HEK293 (cell line): ENCODE measurements around the gene SBF2.

Experiments used
- CTCF ChIA-PET: fragments of 350-600 bp; formaldehyde crosslinking; extraction: SDS; loops from one replicate; lab custom pipeline; 2021; ENCODE audit warnings: antibody characterized with exemption; lab: Yijun Ruan, JAX
- POLR2A ChIA-PET: fragments of 300-600 bp; formaldehyde crosslinking; extraction: SDS; loops from one replicate; lab custom pipeline; 2020; ENCODE audit warnings: antibody characterized with exemption, inconsistent platforms; lab: Yijun Ruan, JAX
- H3K27ac ChIP-seq: fragments of 200-500 bp; sonication (Bioruptor generic); 2 replicates; pipeline ENCODE4 v1.5.1; 2014; ENCODE audit warnings: low read depth, low read length, control low read depth, inconsistent platforms; ENCODE audit errors: extremely low read depth
- H3K36me3 ChIP-seq, 2 experiments: fragments of 200-500 bp in 1 of 2; sonication (Bioruptor generic) in 1 of 2; 1 replicate in 1 of 2; 2 replicates in 1 of 2; pipeline ENCODE4 v1.5.1; 2014 to 2017; ENCODE audit warnings: inconsistent platforms in 2 of 2, low read length in 2 of 2; ENCODE audit not compliant: control insufficient read depth in 2 of 2, insufficient read depth in 1 of 2
- H3K4me1 ChIP-seq: fragments of 200-500 bp; sonication (Bioruptor generic); 2 replicates; pipeline ENCODE4 v1.5.1; 2014; ENCODE audit warnings: mild to moderate bottlenecking, low read length, inconsistent platforms; ENCODE audit not compliant: control insufficient read depth, insufficient read depth
- H3K4me3 ChIP-seq: 2 replicates; pipeline ENCODE4 v1.5.1; 2011; ENCODE audit warnings: low read depth, mild to moderate bottlenecking, control low read depth, low read length, moderate library complexity
- H3K9me3 ChIP-seq: fragments of 200-500 bp; sonication (Bioruptor generic); 2 replicates; pipeline ENCODE4 v1.5.1; 2014; ENCODE audit warnings: low read depth, low read length, inconsistent platforms; ENCODE audit not compliant: control insufficient read depth, insufficient read depth
- HOXC10 ChIP-seq: sonication (generic); formaldehyde crosslinking; IDR thresholded peaks from 2 replicates; pipeline ENCODE4 v1.8.1; 2023; ENCODE audit warnings: mild to moderate bottlenecking, missing genetic modification reagents
- MYNN ChIP-seq: fragments of 450-650 bp; formaldehyde crosslinking; IDR thresholded peaks from 2 replicates; pipeline ENCODE4 v1.5.1; 2016; ENCODE audit warnings: missing biosample characterization, missing genetic modification characterization, borderline replicate concordance
- PRDM2 ChIP-seq: fragments of 450-650 bp; formaldehyde crosslinking; IDR thresholded peaks from 2 replicates; pipeline ENCODE4 v1.5.1; 2016; ENCODE audit warnings: missing biosample characterization, missing genetic modification characterization, borderline replicate concordance
- REPIN1 ChIP-seq: fragments of 450-650 bp; formaldehyde crosslinking; IDR thresholded peaks from 2 replicates; pipeline ENCODE4 v1.5.1; 2017; ENCODE audit warnings: missing biosample characterization, missing genetic modification characterization, low read depth
- SCRT1 ChIP-seq: fragments of 450-650 bp; formaldehyde crosslinking; IDR thresholded peaks from 2 replicates; pipeline ENCODE4 v1.5.1; 2016; ENCODE audit warnings: missing biosample characterization, missing genetic modification characterization, borderline replicate concordance
- ZBTB17 ChIP-seq: fragments of 450-650 bp; formaldehyde crosslinking; IDR thresholded peaks from 2 replicates; pipeline ENCODE4 v1.5.1; 2016; ENCODE audit warnings: missing biosample characterization, missing genetic modification characterization
- ZBTB26 ChIP-seq: fragments of 450-650 bp; formaldehyde crosslinking; optimal IDR thresholded peaks from 2 replicates; pipeline ENCODE3; 2016; ENCODE audit warnings: missing biosample characterization, mild to moderate bottlenecking, missing genetic modification characterization
- ZBTB6 ChIP-seq: fragments of 450-650 bp; formaldehyde crosslinking; IDR thresholded peaks from 2 replicates; pipeline ENCODE4 v1.5.1; 2017; ENCODE audit warnings: missing biosample characterization, missing genetic modification characterization
- ZNF114 ChIP-seq: fragments of 450-650 bp; formaldehyde crosslinking; IDR thresholded peaks from 2 replicates; pipeline ENCODE4 v1.5.0; 2017; ENCODE audit warnings: missing biosample characterization, missing genetic modification characterization
- ZNF148 ChIP-seq: fragments of 450-650 bp; formaldehyde crosslinking; IDR thresholded peaks from 2 replicates; pipeline ENCODE4 v1.5.0; 2017; ENCODE audit warnings: missing biosample characterization, missing genetic modification characterization, borderline replicate concordance
- ZNF311 ChIP-seq: fragments of 450-650 bp; formaldehyde crosslinking; IDR thresholded peaks from 2 replicates; pipeline ENCODE4 v1.5.1; 2017; ENCODE audit warnings: missing biosample characterization, missing genetic modification characterization, borderline replicate concordance
- ZNF398 ChIP-seq: fragments of 450-650 bp; formaldehyde crosslinking; IDR thresholded peaks from 2 replicates; pipeline ENCODE4 v1.5.1; 2017; ENCODE audit warnings: missing biosample characterization, missing genetic modification characterization
- ZNF423 ChIP-seq: fragments of 450-650 bp; formaldehyde crosslinking; IDR thresholded peaks from 2 replicates; pipeline ENCODE4 v1.5.1; 2016; ENCODE audit warnings: missing biosample characterization, missing genetic modification characterization
- ZNF555 ChIP-seq: fragments of 450-650 bp; formaldehyde crosslinking; conservative IDR thresholded peaks from 2 replicates; pipeline ENCODE4 v1.5.1; 2017; ENCODE audit warnings: missing biosample characterization, mild to moderate bottlenecking, missing genetic modification characterization, inconsistent platforms
- ZNF621 ChIP-seq: fragments of 450-650 bp; formaldehyde crosslinking; IDR thresholded peaks from 2 replicates; pipeline ENCODE4 v1.5.1; 2017; ENCODE audit warnings: missing biosample characterization, missing genetic modification characterization
- ZNF624 ChIP-seq: fragments of 450-650 bp; formaldehyde crosslinking; IDR thresholded peaks from 2 replicates; pipeline ENCODE4 v1.5.1; 2017; ENCODE audit warnings: missing biosample characterization, missing genetic modification characterization
- ZNF658 ChIP-seq: fragments of 450-650 bp; formaldehyde crosslinking; IDR thresholded peaks from 2 replicates; pipeline ENCODE4; 2016; ENCODE audit warnings: missing biosample characterization, missing genetic modification characterization
- ZNF677 ChIP-seq: fragments of 450-650 bp; IDR thresholded peaks from 2 replicates; pipeline ENCODE4 v1.5.0; 2018; ENCODE audit warnings: missing biosample characterization, mild to moderate bottlenecking, missing genetic modification characterization, moderate library complexity
- ZNF843 ChIP-seq: fragments of 450-650 bp; formaldehyde crosslinking; IDR thresholded peaks from 2 replicates; pipeline ENCODE4 v1.5.1; 2016; ENCODE audit warnings: missing biosample characterization, missing genetic modification characterization

SBF2 gene

GRCh38 chr11:10275714-10276113, 18.3 kb downstream of the SBF2 start:
- POLR2A ChIA-PET, result no interaction called here
- no peak for TF ChIP-seq ZBTB26
- no peak for TF ChIP-seq ZNF677 (tag by site-specific recombination)
- Histone ChIP-seq H3K9me3 (no peaks in the 10 kb centered on the region), H3K4me1 (no peaks in the 10 kb centered on the region), H3K36me3 (no peaks in the 10 kb centered on the region), H3K27ac (no peak overlapping the region), H3K4me3 (no peak overlapping the region)
- CTCF ChIA-PET, result no interaction called here

- ChIA-PET POLR2A (no interaction called here), CTCF (interaction anchor here (0.7 to 0.9 kb wide), 3 partner anchors 8 to 199 kb away, joined by 3 to 4 read pairs (median 3); no protein-coding TSS in a partner anchor)
- H3K36me3 ChIP-seq, result no peaks in the 10 kb centered on the region
- TF ChIP-seq ZNF114 (no peak), HOXC10 (CRISPR knock-in tag) (no peak), SCRT1 (tag by site-specific recombination) (no peak), ZNF555 (tag by site-specific recombination) (no peak), ZNF624 (tag by site-specific recombination) (no peak)
- no peak overlapping the region for H3K4me3 ChIP-seq
- H3K4me1 ChIP-seq, result no peaks in the 10 kb centered on the region
- H3K27ac ChIP-seq, result no peak overlapping the region
- no peaks in the 10 kb centered on the region for H3K9me3 ChIP-seq
These were observed 19.3 kb downstream of the SBF2 start for GRCh38 chr11:10274726-10275125.

- H3K27ac ChIP-seq, result no peak overlapping the region
- no peaks in the 10 kb centered on the region for H3K4me1 ChIP-seq
- H3K9me3 ChIP-seq, result no peaks in the 10 kb centered on the region
- POLR2A ChIA-PET, result no interaction called here
- CTCF ChIA-PET, result interaction anchor here (0.7 to 0.9 kb wide), 3 partner anchors 9 to 288 kb away, joined by 3 read pairs; partner anchors contain the start of gene ADM
- H3K36me3 ChIP-seq, result no peaks in the 10 kb centered on the region
- no peak overlapping the region for H3K4me3 ChIP-seq
- TF ChIP-seq ZNF843 (tag by site-specific recombination) (no peak), HOXC10 (CRISPR knock-in tag) (no peak), ZNF148 (tag by site-specific recombination) (no peak), PRDM2 (tag by site-specific recombination) (no peak), ZNF311 (no peak), ZNF658 (tag by site-specific recombination) (no peak), MYNN (tag by site-specific recombination) (no peak), REPIN1 (tag by site-specific recombination) (no peak), ZBTB6 (no peak), ZNF398 (tag by site-specific recombination) (no peak), ZNF423 (tag by site-specific recombination) (no peak), ZBTB17 (no peak), ZNF621 (tag by site-specific recombination) (no peak)
These were observed 20.3 kb downstream of the SBF2 start for GRCh38 chr11:10273738-10274137.
